ENCODE results near the gene GSE1.

Gene GSE1

GRCh38 chr16:85573696-85574641 is 39.2 kb upstream of the GSE1 start:
- DNase-seq (ENCODE audit: low read depth, low spot score) = no peak

- no peak for DNase-seq (ENCODE audit: low read depth, low spot score)
Observed at GRCh38 chr16:85574672-85575475, 38.2 kb upstream of the GSE1 start.

GRCh38 chr16:85575920-85576319 is 37.2 kb upstream of the GSE1 start:
- no peak for DNase-seq (ENCODE audit: low read depth, low spot score)

- no peak for DNase-seq (ENCODE audit: low read depth, low spot score)
Observed at GRCh38 chr16:85576944-85577343, 36.2 kb upstream of the GSE1 start.

GRCh38 chr16:85577899-85578598 is 35.1 kb upstream of the GSE1 start:
- no peak for DNase-seq (ENCODE audit: low read depth, low spot score)

GRCh38 chr16:85578599-85578948 is 34.5 kb upstream of the GSE1 start:
- no peak for DNase-seq (ENCODE audit: low read depth, low spot score)

GRCh38 chr16:85579191-85579590 is 33.9 kb upstream of the GSE1 start:
- DNase-seq (ENCODE audit: low read depth, low spot score) = no peak

- DNase-seq (ENCODE audit: low read depth, low spot score) = no peak
Observed at GRCh38 chr16:85579923-85580580, 33.1 kb upstream of the GSE1 start.

GRCh38 chr16:85580684-85581083 is 32.4 kb upstream of the GSE1 start:
- no peak for DNase-seq (ENCODE audit: low read depth, low spot score)

- DNase-seq (ENCODE audit: low read depth, low spot score) = no peak
Observed at GRCh38 chr16:85582229-85582991, 30.7 kb upstream of the GSE1 start.

- no peak for DNase-seq (ENCODE audit: low read depth, low spot score)
Observed at GRCh38 chr16:85583491-85584181, 29.5 kb upstream of the GSE1 start.

GRCh38 chr16:85584267-85584666 is 28.9 kb upstream of the GSE1 start:
- DNase-seq (ENCODE audit: low read depth, low spot score) = no peak

GRCh38 chr16:85584819-85585282 is 28.3 kb upstream of the GSE1 start:
- DNase-seq (ENCODE audit: low read depth, low spot score) = no peak

GRCh38 chr16:85585711-85586110 is 27.4 kb upstream of the GSE1 start:
- no peak for DNase-seq (ENCODE audit: low read depth, low spot score)

GRCh38 chr16:85586380-85587104 is 26.6 kb upstream of the GSE1 start:
- no peak for DNase-seq (ENCODE audit: low read depth, low spot score)

GRCh38 chr16:85587762-85588556 is 25.2 kb upstream of the GSE1 start:
- no peak for DNase-seq (ENCODE audit: low read depth, low spot score)

GRCh38 chr16:85588562-85589503 is 24.3 kb upstream of the GSE1 start:
- DNase-seq (ENCODE audit: low read depth, low spot score) = no peak

All from activated CD4-positive, CD25-positive, alpha-beta regulatory T cell treated with anti-CD3 and anti-CD28 coated beads, Interleukin-2, amount 50 U/mL, for 16 hours (primary cell).